Upper lobe of right lung (tissue), 1 donor: ENCODE data around the gene TEAD1. TPM values are rescaled to one million over a fixed set of nuclear protein-coding genes. Genes with fewer than 3 reads are reported as not detected.

Experiments used
- ATAC-seq: fragments of 200-7000 bp; cut with Tn5 transposase; one replicate; pipeline ENCODE4 v1.9.1; 2020; ENCODE audit warnings: mild to moderate bottlenecking, moderate library complexity
- DNase-seq: peaks from one replicate; pipeline ENCODE4 v3.0.0-alpha.2; 2020
- H3K27ac ChIP-seq: fragments of 200-600 bp; one replicate; pipeline ENCODE4 v1.8.0; 2022
- H3K27me3 ChIP-seq: fragments of 200-600 bp; one replicate; pipeline ENCODE4 v1.8.0; 2022; ENCODE audit warnings: mild to moderate bottlenecking
- H3K36me3 ChIP-seq: fragments of 200-600 bp; one replicate; pipeline ENCODE4 v1.8.0; 2022
- H3K4me1 ChIP-seq: fragments of 200-600 bp; one replicate; pipeline ENCODE4 v1.8.0; 2022
- H3K4me3 ChIP-seq: fragments of 200-600 bp; one replicate; pipeline ENCODE4 v1.8.0; 2022; ENCODE audit warnings: mild to moderate bottlenecking
- H3K9me3 ChIP-seq: fragments of 200-600 bp; one replicate; pipeline ENCODE4 v1.8.0; 2022
- intact Hi-C: fragments of 100-400 bp; cut with DNase I; formaldehyde crosslinking; loops from one replicate; pipeline ENCODE4 v1.11.0; 2022
- total RNA-seq: library from RNA; stranded (reverse); fragmentation: NEBNext Ultra II Directional; extraction: Animal tissue kit (Norgen Biotek cat#: 25700); gene quantifications from one replicate; pipeline ENCODE4 v1.2.1, GENCODE V29; 2021
- TF ChIP-seq, protein P1 (sequence below): fragments of 200-600 bp; IDR thresholded peaks from one replicate; pipeline ENCODE4 v1.8.0; 2022; ENCODE audit warnings: antibody characterized with exemption
- donor health status: DM: no; HTN: yes; CAD: no; lungs with severe emphysema.

Gene TEAD1
- total RNA-seq, 1 donor from 2014 or later = 72.3 TPM

DNA sequence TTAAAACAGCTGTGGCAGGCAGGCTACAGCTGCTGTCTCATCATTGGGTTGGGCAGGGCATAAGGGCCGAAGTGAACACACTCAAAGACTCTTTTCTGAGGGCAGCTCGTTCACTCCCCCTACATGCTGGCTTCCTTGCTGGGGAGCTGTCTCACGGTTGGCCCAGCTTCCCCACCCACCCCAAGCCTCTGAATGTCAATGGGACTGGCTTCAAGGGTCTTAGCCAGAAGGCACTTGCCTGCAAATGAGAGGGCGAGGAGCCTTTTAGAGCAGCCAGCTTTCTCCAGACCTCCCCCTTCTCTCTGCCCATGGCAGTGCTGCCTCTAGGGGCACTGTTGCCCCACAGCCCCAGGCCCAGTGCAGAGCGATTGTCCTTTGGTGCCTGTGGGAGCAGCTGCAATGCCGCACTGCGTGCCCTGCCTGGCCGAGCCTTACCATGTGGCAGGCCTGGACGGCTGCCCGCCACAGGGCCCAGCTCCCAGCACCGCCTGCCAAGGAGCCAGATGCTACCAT, 240.2 kb downstream of the TEAD1 start:
- Histone ChIP-seq H3K4me1 (no peaks in the 10 kb centered on the region), H3K27ac (no peak overlapping the region)

DNA sequence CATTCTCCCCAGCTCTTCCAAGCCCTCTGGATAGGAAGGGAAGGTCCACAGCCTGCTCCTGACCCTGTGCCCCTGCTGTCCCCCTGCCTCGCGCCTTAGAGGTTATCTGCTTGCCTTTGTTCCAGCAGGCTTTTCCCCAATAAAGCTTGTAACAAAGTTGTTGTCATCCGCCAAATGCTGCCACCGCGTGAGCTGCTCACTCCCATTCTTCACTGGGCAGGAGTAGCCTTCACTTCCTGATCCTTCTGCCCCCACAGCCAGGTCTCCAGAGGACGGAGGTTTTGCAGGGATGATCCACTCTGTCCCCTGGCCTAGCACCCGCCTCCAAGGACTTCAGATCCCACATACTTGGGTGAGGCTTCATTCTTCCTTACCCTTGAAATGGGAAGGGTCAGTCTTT, 240.9 kb downstream of the TEAD1 start:
- Histone ChIP-seq H3K4me3 (no peak overlapping the region), H3K4me1 (no peaks in the 10 kb centered on the region), H3K36me3 (no peaks in the 10 kb centered on the region), H3K27me3 (no peaks in the 10 kb centered on the region), H3K9me3 (no peaks in the 10 kb centered on the region), H3K27ac (no peak overlapping the region)
- no peak for ATAC-seq
- TF ChIP-seq, protein P1, sequence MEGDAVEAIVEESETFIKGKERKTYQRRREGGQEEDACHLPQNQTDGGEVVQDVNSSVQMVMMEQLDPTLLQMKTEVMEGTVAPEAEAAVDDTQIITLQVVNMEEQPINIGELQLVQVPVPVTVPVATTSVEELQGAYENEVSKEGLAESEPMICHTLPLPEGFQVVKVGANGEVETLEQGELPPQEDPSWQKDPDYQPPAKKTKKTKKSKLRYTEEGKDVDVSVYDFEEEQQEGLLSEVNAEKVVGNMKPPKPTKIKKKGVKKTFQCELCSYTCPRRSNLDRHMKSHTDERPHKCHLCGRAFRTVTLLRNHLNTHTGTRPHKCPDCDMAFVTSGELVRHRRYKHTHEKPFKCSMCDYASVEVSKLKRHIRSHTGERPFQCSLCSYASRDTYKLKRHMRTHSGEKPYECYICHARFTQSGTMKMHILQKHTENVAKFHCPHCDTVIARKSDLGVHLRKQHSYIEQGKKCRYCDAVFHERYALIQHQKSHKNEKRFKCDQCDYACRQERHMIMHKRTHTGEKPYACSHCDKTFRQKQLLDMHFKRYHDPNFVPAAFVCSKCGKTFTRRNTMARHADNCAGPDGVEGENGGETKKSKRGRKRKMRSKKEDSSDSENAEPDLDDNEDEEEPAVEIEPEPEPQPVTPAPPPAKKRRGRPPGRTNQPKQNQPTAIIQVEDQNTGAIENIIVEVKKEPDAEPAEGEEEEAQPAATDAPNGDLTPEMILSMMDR = no peak
- intact Hi-C loops = no loop called here
- DNase-seq = no peak

More for the DNA sequence above, 240.2 kb downstream of the TEAD1 start:
- TF ChIP-seq, protein P1 = peak; percentile 54
- DNase-seq (peak; percentile 67), ATAC-seq (peak; percentile 93)
- Histone ChIP-seq H3K4me3 (no peak overlapping the region), H3K36me3 (no peaks in the 10 kb centered on the region), H3K27me3 (no peaks in the 10 kb centered on the region), H3K9me3 (no peaks in the 10 kb centered on the region)
- intact Hi-C loops = no loop called here

DNA sequence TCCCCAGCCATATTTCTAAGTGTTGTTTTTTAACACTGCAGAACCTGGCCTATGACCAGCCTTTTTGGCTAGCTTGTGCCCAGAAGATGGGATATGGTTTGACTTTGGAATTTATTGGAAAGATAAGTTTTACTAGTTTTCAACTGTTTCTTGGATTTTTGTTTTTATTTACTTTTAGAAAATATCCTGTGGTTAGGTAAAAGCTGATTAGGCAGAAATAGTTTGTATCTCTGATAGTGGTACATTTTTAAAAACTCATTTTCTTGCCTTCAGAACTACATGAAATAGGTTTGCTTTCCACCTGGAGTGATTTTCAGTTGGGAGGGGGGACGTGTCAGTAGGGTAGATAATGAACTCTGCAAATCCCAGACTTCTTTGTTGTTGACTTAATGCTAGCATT, 243.6 kb downstream of the TEAD1 start:
- no peak for DNase-seq
- intact Hi-C loops = no loop called here
- TF ChIP-seq, protein P1 = no peak
- H3K4me1 ChIP-seq = no peaks in the 10 kb centered on the region
- no peaks in the 10 kb centered on the region for H3K36me3 ChIP-seq
- no peaks in the 10 kb centered on the region for H3K9me3 ChIP-seq
- no peak overlapping the region for H3K4me3 ChIP-seq
- no peak overlapping the region for H3K27ac ChIP-seq
- ATAC-seq = no peak
- no peaks in the 10 kb centered on the region for H3K27me3 ChIP-seq

DNA sequence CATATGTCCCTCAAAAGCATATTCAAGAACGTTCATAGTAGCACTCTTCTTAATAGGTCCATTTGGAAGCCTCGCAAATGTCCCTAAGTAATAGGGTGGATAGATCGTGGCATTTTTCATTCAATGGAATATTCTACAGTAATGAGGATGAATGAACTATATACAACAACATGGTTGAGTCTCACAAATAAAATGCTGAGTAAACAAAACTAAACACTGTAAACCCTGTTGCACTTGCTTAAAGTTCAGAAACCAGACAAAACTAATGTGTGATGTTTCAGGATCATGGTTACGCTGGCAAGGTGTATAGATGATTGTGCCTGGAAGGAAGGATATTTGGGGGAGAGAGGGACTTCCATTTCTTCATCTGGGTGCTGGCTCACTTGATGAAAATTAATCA, 244.4 kb downstream of the TEAD1 start:
- no peaks in the 10 kb centered on the region for H3K4me1 ChIP-seq
- H3K27me3 ChIP-seq = no peaks in the 10 kb centered on the region
- no peak overlapping the region for H3K27ac ChIP-seq
- no peaks in the 10 kb centered on the region for H3K9me3 ChIP-seq
- ATAC-seq (no peak), DNase-seq (no peak)
- TF ChIP-seq, protein P1 = no peak
- no peak overlapping the region for H3K4me3 ChIP-seq
- no peaks in the 10 kb centered on the region for H3K36me3 ChIP-seq
- intact Hi-C loops = no loop called here

DNA sequence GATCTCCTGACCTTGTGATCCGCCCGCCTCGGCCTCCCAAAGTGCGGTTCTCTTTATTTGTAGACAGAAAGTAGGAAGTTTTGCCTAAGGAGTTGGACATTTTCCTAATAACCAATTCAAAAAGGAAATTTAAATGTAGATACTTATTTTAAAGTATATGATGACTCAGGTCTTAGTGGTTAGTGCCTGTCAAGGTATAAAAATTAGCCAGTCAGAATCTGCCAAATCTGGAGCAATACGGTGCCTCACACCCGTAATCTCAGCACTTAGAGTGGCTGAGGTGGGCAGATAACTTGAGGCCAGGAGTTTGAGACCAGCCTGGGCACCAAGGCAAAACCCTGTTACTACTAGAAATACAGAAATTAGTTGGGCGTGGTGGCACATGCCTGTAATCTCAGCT, 248.2 kb downstream of the TEAD1 start:
- H3K9me3 ChIP-seq = no peaks in the 10 kb centered on the region
- no peaks in the 10 kb centered on the region for H3K27me3 ChIP-seq
- ATAC-seq (no peak), DNase-seq (no peak)
- no peaks in the 10 kb centered on the region for H3K36me3 ChIP-seq
- H3K4me3 ChIP-seq = no peak overlapping the region
- intact Hi-C loops = no loop called here
- H3K4me1 ChIP-seq = no peaks in the 10 kb centered on the region
- TF ChIP-seq, protein P1 = no peak
- H3K27ac ChIP-seq = no peak overlapping the region

DNA sequence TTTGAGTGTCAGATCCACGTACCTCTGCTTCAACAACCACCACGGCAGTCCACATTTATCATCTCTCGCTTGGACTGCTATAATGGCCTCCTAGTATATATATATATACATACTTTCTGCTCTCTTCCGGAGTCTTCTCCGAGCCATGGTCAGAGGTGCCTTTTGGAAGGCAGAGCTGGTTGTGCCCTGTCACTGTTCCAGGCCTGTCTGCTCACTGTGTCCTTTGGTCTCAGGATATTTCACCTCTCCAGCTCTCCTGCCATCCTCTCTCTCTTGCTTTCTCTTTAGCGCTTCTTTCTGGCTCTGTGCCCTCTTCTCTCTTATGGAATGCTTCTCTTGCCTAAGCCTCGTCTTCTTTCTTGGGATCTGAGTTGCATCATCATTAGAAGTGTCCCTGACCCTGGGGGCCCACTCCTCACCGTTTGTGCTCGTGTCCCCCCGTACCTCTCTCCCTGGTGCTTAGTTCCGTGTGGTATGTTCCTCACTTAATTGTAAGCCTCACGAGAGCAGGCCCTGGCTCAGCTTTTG, 248.8 kb downstream of the TEAD1 start:
- Histone ChIP-seq H3K27me3 (no peaks in the 10 kb centered on the region), H3K4me3 (no peak overlapping the region), H3K4me1 (no peaks in the 10 kb centered on the region), H3K27ac (no peak overlapping the region), H3K36me3 (no peaks in the 10 kb centered on the region), H3K9me3 (no peaks in the 10 kb centered on the region)
- intact Hi-C loops = no loop called here
- TF ChIP-seq, protein P1 = no peak
- ATAC-seq (no peak), DNase-seq (no peak)
